Keratinocyte (primary cell): ENCODE measurements around the gene ZBED4. TPM values are rescaled to one million over a fixed set of nuclear protein-coding genes. Genes with fewer than 3 reads are reported as not detected.

Experiments used
- DNase-seq: peaks from one replicate; pipeline ENCODE4 v3.0.0-alpha.2; 2011; ENCODE audit warnings: low read depth, missing footprints, low spot score
- FAIRE-seq: peaks from 2 replicates; lab custom pipeline; 2011; peaks lifted over from hg19 to GRCh38; lab: Jason Lieb, UNC
- H2AFZ ChIP-seq: 2 replicates; pipeline ENCODE4 v1.6.0; 2012; ENCODE audit warnings: low read length, control low read depth, inconsistent platforms; ENCODE audit not compliant: control insufficient read depth
- H3K27ac ChIP-seq: 2 replicates; pipeline ENCODE4 v1.5.1; 2011; ENCODE audit warnings: low read length; ENCODE audit not compliant: control insufficient read depth, insufficient read depth
- H3K27me3 ChIP-seq: 3 replicates; pipeline ENCODE4 v1.6.0; 2011; ENCODE audit warnings: low read length; ENCODE audit not compliant: control insufficient read depth, insufficient read depth; ENCODE audit errors: extremely low read depth
- H3K36me3 ChIP-seq, 2 experiments: 2 replicates in 1 of 2; 3 replicates in 1 of 2; pipeline ENCODE4 v1.5.1; 2011; ENCODE audit warnings: low read length in 2 of 2, mild to moderate bottlenecking in 1 of 2; ENCODE audit not compliant: control insufficient read depth in 2 of 2, insufficient read depth in 2 of 2; ENCODE audit errors: extremely low read depth in 1 of 2
- H3K4me1 ChIP-seq: 3 replicates; pipeline ENCODE4 v1.5.1; 2011; ENCODE audit warnings: low read length; ENCODE audit not compliant: control insufficient read depth, insufficient read depth; ENCODE audit errors: extremely low read depth
- H3K4me2 ChIP-seq: 3 replicates; pipeline ENCODE4 v1.6.0; 2011; ENCODE audit warnings: low read depth, low read length; ENCODE audit not compliant: control insufficient read depth, insufficient read depth; ENCODE audit errors: extremely low read depth
- H3K4me3 ChIP-seq, 3 experiments: fragments of 200-600 bp in 1 of 3; sonication (generic) in 1 of 3; 2 replicates in 2 of 3; 3 replicates in 1 of 3; pipeline ENCODE4 v1.5.1; 2011 to 2016; ENCODE audit warnings: low read length in 3 of 3, mild to moderate bottlenecking in 3 of 3, control low read depth in 2 of 3, inconsistent platforms in 1 of 3, low read depth in 1 of 3, mixed read lengths in 1 of 3, mixed run types in 1 of 3, moderate library complexity in 1 of 3; ENCODE audit not compliant: control insufficient read depth in 2 of 3, insufficient read depth in 2 of 3; ENCODE audit errors: extremely low read depth in 1 of 3
- H3K79me2 ChIP-seq: 2 replicates; pipeline ENCODE4 v1.6.0; 2012; ENCODE audit warnings: low read length; ENCODE audit not compliant: control insufficient read depth, insufficient read depth
- H3K9ac ChIP-seq: 3 replicates; pipeline ENCODE4 v1.6.0; 2011; ENCODE audit warnings: low read length; ENCODE audit not compliant: control insufficient read depth, insufficient read depth; ENCODE audit errors: extremely low read depth
- H3K9me1 ChIP-seq: 3 replicates; pipeline ENCODE4 v1.6.0; 2011; ENCODE audit warnings: low read length; ENCODE audit not compliant: control insufficient read depth, insufficient read depth; ENCODE audit errors: extremely low read depth
- H3K9me3 ChIP-seq: 2 replicates; pipeline ENCODE4 v1.5.1; 2012; ENCODE audit warnings: low read depth, low read length; ENCODE audit not compliant: control insufficient read depth
- H4K20me1 ChIP-seq: 3 replicates; pipeline ENCODE4 v1.6.0; 2011; ENCODE audit warnings: low read length; ENCODE audit not compliant: control insufficient read depth, insufficient read depth; ENCODE audit errors: extremely low read depth
- EZH2 ChIP-seq: IDR thresholded peaks from one replicate; pipeline ENCODE4 v1.6.1; 2012; ENCODE audit warnings: inconsistent platforms, mild to moderate bottlenecking, low read length, moderate library complexity
- dilution Hi-C: fragments of 300-500 bp; cut with MboI; formaldehyde crosslinking; loops from one replicate; pipeline ENCODE4 v1.7.0; 2020; ENCODE audit warnings: low sequenced_read_pairs; ENCODE audit not compliant: extremely low pct_ligation_motif_present
- polyA plus RNA-seq, 5 experiments: library from polyadenylated mRNA; depleted of rRNA in 3 of 5; stranded (reverse) in 3 of 5; stranded (forward) in 1 of 5; unstranded in 1 of 5; fragments of >200 nt; gene quantifications; 1 replicate in 1 of 5; 2 replicates in 3 of 5; 3 replicates in 1 of 5; pipeline versions ENCODE4 v1.2.1 to v1.2.3, GENCODE V29; 2011 to 2012; ENCODE audit warnings: missing spikeins in 2 of 5, low read depth in 1 of 5, low replicate concordance in 1 of 5
- TF ChIP-seq, protein P1 (sequence below), 3 experiments: IDR thresholded peaks in 1 of 3; conservative IDR thresholded peaks in 1 of 3; optimal IDR thresholded peaks in 1 of 3; 2 replicates in 2 of 3; 3 replicates in 1 of 3; pipeline versions ENCODE3 to v1.5.1; 2011; ENCODE audit warnings: low read length in 3 of 3, mild to moderate bottlenecking in 3 of 3, moderate library complexity in 2 of 3, control low read depth in 1 of 3, inconsistent platforms in 1 of 3; ENCODE audit not compliant: insufficient read depth in 2 of 3; ENCODE audit errors: extremely low read depth in 1 of 3

ZBED4 gene
- polyA plus RNA-seq, 1 donor (not counting 4 experiments of a cell fraction or from before 2014, with no cell fraction given): 7.1 TPM

DNA sequence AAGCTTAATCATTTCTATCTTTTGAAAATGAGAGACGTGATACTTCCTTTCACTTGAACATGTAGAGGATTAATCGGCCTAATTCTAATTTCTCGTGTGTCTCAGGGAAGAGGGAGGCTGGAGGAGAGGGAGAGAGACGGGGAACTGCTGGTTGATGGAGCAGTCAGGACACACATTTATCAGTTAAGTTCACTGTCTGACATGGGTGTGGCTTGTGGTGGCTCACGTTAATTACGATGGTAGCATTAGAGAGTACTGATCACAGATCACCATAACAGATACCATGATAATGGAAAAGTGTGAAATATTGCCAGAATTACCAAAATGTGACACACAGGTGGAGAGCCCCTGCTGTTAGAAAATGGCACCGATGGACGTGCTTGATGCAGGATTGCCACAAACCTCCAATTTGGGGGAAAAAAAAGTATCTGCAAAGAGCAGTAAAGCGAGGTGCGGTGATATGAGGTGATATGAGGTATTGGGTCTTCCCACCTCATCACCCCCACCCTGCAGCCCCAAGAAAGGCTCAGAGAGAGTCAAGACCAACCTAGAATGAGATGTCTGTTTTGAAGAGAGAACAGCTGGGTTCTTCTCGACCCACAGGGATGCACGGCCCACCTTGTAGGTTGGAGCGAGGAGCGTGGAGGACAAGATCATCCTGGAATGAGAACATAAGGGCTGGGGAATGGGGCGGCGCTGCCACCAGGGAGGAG, 19.7 kb downstream of the ZBED4 start:
- dilution Hi-C loops: no loop called here
- no peak overlapping the region for H3K9ac ChIP-seq
- H3K27me3 ChIP-seq: no peaks in the 10 kb centered on the region
- H3K4me2 ChIP-seq: no peak overlapping the region
- no peak for TF ChIP-seq EZH2
- TF ChIP-seq, protein P1, sequence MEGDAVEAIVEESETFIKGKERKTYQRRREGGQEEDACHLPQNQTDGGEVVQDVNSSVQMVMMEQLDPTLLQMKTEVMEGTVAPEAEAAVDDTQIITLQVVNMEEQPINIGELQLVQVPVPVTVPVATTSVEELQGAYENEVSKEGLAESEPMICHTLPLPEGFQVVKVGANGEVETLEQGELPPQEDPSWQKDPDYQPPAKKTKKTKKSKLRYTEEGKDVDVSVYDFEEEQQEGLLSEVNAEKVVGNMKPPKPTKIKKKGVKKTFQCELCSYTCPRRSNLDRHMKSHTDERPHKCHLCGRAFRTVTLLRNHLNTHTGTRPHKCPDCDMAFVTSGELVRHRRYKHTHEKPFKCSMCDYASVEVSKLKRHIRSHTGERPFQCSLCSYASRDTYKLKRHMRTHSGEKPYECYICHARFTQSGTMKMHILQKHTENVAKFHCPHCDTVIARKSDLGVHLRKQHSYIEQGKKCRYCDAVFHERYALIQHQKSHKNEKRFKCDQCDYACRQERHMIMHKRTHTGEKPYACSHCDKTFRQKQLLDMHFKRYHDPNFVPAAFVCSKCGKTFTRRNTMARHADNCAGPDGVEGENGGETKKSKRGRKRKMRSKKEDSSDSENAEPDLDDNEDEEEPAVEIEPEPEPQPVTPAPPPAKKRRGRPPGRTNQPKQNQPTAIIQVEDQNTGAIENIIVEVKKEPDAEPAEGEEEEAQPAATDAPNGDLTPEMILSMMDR (optimal IDR thresholded peaks at IDR 0.05 in 1 of 3, IDR thresholded peaks at IDR 0.05 in 1 of 3, conservative IDR thresholded peaks at IDR 0.05 in 1 of 3; ENCODE audit: extremely low read depth in 1 of 3, insufficient read depth in 2 of 3, low read length in 3 of 3): no peak
- peaks cover 2% of the 10 kb centered on the region for H3K9me3 ChIP-seq
- no peak for FAIRE-seq
- no peaks in the 10 kb centered on the region for H3K9me1 ChIP-seq
- H4K20me1 ChIP-seq: peaks cover 17% of the 10 kb centered on the region
- H2AFZ ChIP-seq: no peak overlapping the region
- no peak overlapping the region for H3K4me3 ChIP-seq
- peaks cover 95% of the 10 kb centered on the region for H3K79me2 ChIP-seq
- H3K27ac ChIP-seq: no peak overlapping the region
- DNase-seq: no peak
- no peaks in the 10 kb centered on the region for H3K4me1 ChIP-seq
- H3K36me3 ChIP-seq: no peaks in the 10 kb centered on the region

DNA sequence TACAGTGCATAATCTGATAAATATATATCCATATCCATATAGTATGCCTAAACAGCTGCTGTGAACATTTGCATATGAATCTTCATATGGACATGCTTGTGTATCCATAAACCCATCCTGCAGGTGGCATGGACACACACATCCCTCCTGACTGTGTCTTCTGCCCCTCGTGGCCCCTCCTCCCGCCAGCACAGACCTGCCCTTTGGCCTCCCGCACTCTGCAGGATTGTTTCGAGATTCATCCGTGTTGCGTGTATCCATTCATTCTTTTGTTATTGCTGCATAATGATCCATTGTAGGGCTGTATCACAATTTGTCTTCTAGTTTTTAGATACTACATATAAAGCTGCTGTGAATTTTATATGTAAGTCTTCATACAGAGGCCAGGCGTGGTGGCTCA, 24.0 kb downstream of the ZBED4 start:
- H3K27me3 ChIP-seq: no peaks in the 10 kb centered on the region
- no peaks in the 10 kb centered on the region for H3K9me3 ChIP-seq
- H3K79me2 ChIP-seq: peaks cover 91% of the 10 kb centered on the region
- no peak overlapping the region for H2AFZ ChIP-seq
- no peak overlapping the region for H3K27ac ChIP-seq
- H3K9me1 ChIP-seq: no peaks in the 10 kb centered on the region
- dilution Hi-C loops: no loop called here
- H4K20me1 ChIP-seq: peaks cover 16% of the 10 kb centered on the region
- no peak for FAIRE-seq
- no peak overlapping the region for H3K4me2 ChIP-seq
- H3K9ac ChIP-seq: no peak overlapping the region
- no peak for DNase-seq
- TF ChIP-seq, protein P1 (optimal IDR thresholded peaks at IDR 0.05 in 1 of 3, IDR thresholded peaks at IDR 0.05 in 1 of 3, conservative IDR thresholded peaks at IDR 0.05 in 1 of 3; ENCODE audit: extremely low read depth in 1 of 3, insufficient read depth in 2 of 3, low read length in 3 of 3): no peak
- no peak for TF ChIP-seq EZH2
- no peak overlapping the region for H3K4me3 ChIP-seq
- peaks cover 0 to 3% of the 10 kb centered on the region in 2 experiments for H3K36me3 ChIP-seq
- no peaks in the 10 kb centered on the region for H3K4me1 ChIP-seq
